Type B pancreatic cell (in vitro differentiated cells): ENCODE measurements around the gene SLC47A1. TPM values are rescaled to one million over a fixed set of nuclear protein-coding genes. Genes with fewer than 3 reads are reported as not detected.

Experiments used
- DNase-seq: peaks from one replicate; pipeline ENCODE4 v3.0.0; 2021; ENCODE audit warnings: mixed read lengths; ENCODE audit not compliant: unreplicated experiment; ENCODE audit errors: extremely low spot score
- H3K27ac Mint-ChIP-seq: 2 replicates; pipeline ENCODE4 v1.8.0; 2021; ENCODE audit warnings: mild to moderate bottlenecking, mixed read lengths
- H3K27me3 Mint-ChIP-seq: 2 replicates; pipeline ENCODE4 v1.8.0; 2021; ENCODE audit warnings: mixed read lengths
- H3K36me3 Mint-ChIP-seq: 2 replicates; pipeline ENCODE4 v1.8.0; 2021; ENCODE audit warnings: mixed read lengths
- H3K4me1 Mint-ChIP-seq: one replicate; pipeline ENCODE4 v1.8.0; 2021; ENCODE audit warnings: mixed read lengths; ENCODE audit not compliant: unreplicated experiment
- H3K4me3 Mint-ChIP-seq: 2 replicates; pipeline ENCODE4 v1.8.0; 2021; ENCODE audit warnings: mild to moderate bottlenecking, mixed read lengths
- H3K9me3 Mint-ChIP-seq: 2 replicates; pipeline ENCODE4 v1.8.0; 2021; ENCODE audit warnings: mixed read lengths
- total RNA-seq: library from RNA; stranded (reverse); gene quantifications from 2 replicates; pipeline ENCODE4 v1.2.1, GENCODE V29; 2021; ENCODE audit warnings: low replicate concordance
- TF ChIP-seq, protein P1 (sequence below): fragments of 200-600 bp; sonication (generic); conservative IDR thresholded peaks from 2 replicates; pipeline ENCODE4 v1.5.0; 2021; ENCODE audit warnings: antibody characterized with exemption, mild to moderate bottlenecking

SLC47A1 gene
- total RNA-seq, 1 donor from 2014 or later = 5.9 TPM

DNA sequence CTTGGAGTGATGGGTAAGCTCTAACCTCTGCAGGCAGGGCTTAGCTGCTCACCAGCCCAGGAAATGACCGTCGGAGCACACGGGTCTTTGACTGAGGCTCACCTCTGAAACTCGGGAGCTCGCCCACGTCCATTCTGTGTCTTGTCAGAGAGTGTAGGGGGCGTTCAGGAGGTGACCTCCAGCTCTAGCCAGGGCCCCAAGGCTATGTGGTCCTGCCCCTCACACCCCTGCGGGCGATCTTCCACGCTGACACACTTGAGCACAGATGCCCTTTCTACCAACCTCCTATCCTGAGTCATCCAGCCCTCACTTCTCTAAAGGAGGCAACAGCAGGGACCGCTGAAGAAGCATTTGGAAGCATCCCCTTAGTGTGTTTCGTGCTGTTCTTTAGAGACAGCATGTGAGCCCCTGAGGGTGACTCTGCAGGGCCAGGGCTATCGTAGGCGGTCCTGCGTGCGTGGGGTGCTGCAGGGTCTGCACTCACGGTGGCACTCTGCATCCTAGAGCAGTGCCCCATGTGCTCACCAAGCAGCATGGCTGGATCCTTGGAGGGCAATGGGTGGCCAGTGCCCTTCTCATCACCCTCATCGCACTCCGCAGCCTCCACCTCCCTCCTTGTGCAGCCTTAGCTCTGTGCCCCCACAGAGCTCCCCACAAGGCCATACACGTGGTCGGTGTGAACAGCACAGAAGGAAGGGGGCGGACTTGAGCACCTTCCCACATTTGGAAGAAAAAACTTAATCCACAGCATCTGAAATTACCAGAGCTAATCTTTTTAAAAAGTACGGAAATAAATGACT lies 33.8 kb downstream of the SLC47A1 start:
- TF ChIP-seq, protein P1, sequence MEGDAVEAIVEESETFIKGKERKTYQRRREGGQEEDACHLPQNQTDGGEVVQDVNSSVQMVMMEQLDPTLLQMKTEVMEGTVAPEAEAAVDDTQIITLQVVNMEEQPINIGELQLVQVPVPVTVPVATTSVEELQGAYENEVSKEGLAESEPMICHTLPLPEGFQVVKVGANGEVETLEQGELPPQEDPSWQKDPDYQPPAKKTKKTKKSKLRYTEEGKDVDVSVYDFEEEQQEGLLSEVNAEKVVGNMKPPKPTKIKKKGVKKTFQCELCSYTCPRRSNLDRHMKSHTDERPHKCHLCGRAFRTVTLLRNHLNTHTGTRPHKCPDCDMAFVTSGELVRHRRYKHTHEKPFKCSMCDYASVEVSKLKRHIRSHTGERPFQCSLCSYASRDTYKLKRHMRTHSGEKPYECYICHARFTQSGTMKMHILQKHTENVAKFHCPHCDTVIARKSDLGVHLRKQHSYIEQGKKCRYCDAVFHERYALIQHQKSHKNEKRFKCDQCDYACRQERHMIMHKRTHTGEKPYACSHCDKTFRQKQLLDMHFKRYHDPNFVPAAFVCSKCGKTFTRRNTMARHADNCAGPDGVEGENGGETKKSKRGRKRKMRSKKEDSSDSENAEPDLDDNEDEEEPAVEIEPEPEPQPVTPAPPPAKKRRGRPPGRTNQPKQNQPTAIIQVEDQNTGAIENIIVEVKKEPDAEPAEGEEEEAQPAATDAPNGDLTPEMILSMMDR = no peak
- peaks cover 9% of the 10 kb centered on the region for H3K27me3 Mint-ChIP-seq
- H3K4me3 Mint-ChIP-seq = no peak overlapping the region
- H3K4me1 Mint-ChIP-seq = no peaks in the 10 kb centered on the region
- no peaks in the 10 kb centered on the region for H3K9me3 Mint-ChIP-seq
- no peak for DNase-seq
- no peak overlapping the region for H3K27ac Mint-ChIP-seq
- no peaks in the 10 kb centered on the region for H3K36me3 Mint-ChIP-seq

DNA sequence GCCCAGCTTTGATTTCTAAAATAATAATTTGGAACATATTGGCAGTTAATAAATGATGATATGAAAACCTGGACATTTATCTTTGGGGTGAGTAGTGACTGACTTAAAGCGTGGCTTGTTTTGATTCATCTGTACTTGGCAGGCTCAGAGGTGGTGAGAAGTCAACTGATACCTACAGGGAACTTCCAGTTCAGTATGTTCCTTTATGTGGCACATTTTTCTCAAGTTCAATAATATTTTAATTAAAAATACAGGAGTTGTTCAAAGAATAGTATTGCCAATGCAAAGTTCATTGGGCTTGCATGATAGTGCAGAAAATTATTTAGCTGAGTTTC lies 34.3 kb downstream of the SLC47A1 start:
- H3K27me3 Mint-ChIP-seq = peaks cover 12% of the 10 kb centered on the region
- H3K4me1 Mint-ChIP-seq = no peaks in the 10 kb centered on the region
- no peak for DNase-seq
- no peaks in the 10 kb centered on the region for H3K9me3 Mint-ChIP-seq
- no peaks in the 10 kb centered on the region for H3K36me3 Mint-ChIP-seq
- no peak overlapping the region for H3K4me3 Mint-ChIP-seq
- TF ChIP-seq, protein P1 = no peak
- H3K27ac Mint-ChIP-seq = no peak overlapping the region

DNA sequence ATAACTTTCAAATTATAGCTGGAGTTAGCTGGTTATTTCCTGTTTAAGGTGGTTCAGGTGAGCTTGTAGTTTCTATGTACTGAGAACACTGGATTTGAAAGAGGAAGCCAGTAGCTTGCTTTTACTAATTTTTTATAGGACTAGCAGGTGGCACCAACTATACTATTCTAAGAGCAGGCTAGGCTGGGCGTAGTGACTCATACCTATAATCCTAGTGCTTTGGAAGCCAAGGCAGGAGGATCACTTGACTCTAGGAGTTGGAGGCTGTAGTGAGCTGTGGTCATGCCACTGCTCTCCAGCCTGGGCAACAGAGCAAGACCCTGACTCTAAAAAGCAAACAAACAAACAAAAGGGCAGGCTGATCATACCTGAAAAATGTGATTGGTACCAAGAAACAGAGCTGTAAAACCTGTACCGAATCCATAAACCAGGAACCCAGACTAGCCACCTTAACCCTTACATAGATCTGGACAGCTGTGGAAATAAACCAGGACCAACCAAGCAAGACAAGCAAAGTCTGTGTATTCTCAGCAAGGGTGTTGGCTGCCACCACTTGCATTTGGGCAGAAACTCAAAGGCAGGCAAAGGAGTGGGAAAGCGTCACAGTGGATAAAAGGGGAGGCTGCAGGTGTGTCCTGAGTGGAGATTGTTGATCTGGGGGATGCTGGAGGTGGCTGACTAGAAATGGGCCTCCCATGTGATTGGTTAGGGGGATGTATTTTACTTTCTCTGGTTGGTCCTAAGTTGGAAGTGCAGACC lies 36.3 kb downstream of the SLC47A1 start:
- Mint-ChIP-seq H3K9me3 (no peaks in the 10 kb centered on the region), H3K4me3 (no peak overlapping the region), H3K27ac (no peak overlapping the region), H3K4me1 (no peaks in the 10 kb centered on the region), H3K27me3 (peaks cover 12% of the 10 kb centered on the region), H3K36me3 (no peaks in the 10 kb centered on the region)
- DNase-seq = no peak
- TF ChIP-seq, protein P1 = no peak

DNA sequence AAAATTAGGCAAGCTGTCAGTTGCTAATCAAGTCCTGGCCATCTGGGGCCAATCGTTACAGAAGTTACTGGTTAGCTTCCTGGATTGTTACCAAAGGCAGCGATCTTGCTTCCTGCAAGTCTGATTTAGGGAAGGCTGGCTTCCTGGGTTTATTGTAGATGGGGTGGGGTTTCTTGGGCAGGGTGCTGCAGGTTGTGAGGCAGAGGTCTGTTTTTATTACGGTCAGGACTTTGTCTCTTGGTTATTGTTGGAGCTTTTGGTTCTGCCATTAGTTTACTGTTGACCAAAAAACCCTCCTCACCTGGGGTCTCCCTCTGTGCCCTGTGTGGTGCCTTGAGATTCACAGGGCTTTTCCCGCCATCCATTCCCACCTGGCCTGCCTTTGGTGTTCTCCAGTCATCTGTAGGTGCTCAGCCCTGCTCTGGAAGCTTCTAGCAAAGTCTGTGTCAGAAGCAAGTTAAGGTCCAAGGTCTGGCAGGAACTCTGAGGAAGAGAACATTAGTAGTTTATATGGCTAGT lies 36.9 kb downstream of the SLC47A1 start:
- Mint-ChIP-seq H3K27me3 (peaks cover 12% of the 10 kb centered on the region), H3K36me3 (no peaks in the 10 kb centered on the region), H3K4me3 (no peak overlapping the region), H3K4me1 (no peaks in the 10 kb centered on the region), H3K9me3 (no peaks in the 10 kb centered on the region), H3K27ac (no peak overlapping the region)
- DNase-seq = no peak
- TF ChIP-seq, protein P1 = no peak

DNA sequence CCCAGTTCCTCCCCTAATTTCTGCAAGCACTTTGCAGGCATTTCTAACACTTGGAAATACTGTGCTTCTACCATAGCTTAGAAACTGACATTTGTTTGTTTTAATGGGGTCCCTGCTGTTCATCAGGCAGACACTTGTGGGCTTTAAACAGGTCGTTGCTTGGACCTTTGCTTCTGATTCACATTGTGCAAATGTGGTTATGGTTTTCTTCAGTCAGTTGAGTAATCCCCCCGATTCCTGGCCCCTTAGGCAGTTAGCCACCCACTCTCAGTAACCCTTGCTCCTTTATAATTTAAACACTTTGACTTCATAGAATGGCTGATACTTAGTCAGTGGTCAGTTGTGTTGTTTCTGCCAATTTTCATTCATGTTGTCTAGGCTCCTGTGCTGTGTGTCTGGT lies 39.4 kb downstream of the SLC47A1 start:
- H3K9me3 Mint-ChIP-seq = no peaks in the 10 kb centered on the region
- no peaks in the 10 kb centered on the region for H3K4me1 Mint-ChIP-seq
- peaks cover 15% of the 10 kb centered on the region for H3K27me3 Mint-ChIP-seq
- H3K27ac Mint-ChIP-seq = no peak overlapping the region
- TF ChIP-seq, protein P1 = no peak
- H3K4me3 Mint-ChIP-seq = no peak overlapping the region
- no peaks in the 10 kb centered on the region for H3K36me3 Mint-ChIP-seq
- no peak for DNase-seq
